HG02588 (cell line): ENCODE measurements around the gene PSG6.
"Not testable (repeated sequence)": the region's sequence is repeated elsewhere in the genome, so short reads cannot be mapped to it uniquely, and the experiment has no call there.

Experiments used
- ATAC-seq: cut with Tn5 transposase; IDR thresholded peaks from one replicate; pipeline ENCODE4 v1.9.1; 2021; ENCODE audit warnings: mild to moderate bottlenecking, moderate library complexity; ENCODE audit not compliant: unreplicated experiment

The PSG6 gene

GRCh38 chr19:42917634-42918033 lies at the start of gene PSG6:
TSS of gene PSG6 (minus strand) at chr19:42917894. CDS start at chr19:42917792, 102 bp downstream.
- ATAC-seq: not testable (repeated sequence)

GRCh38 chr19:42965176-42965575 lies 47.5 kb upstream of the PSG6 start:
- no peak for ATAC-seq

- ATAC-seq: no peak
Observed at GRCh38 chr19:42961119-42961518, 43.4 kb upstream of the PSG6 start.

- not testable (repeated sequence) for ATAC-seq
Observed at GRCh38 chr19:42952126-42952525, 34.4 kb upstream of the PSG6 start.

- ATAC-seq: not testable (repeated sequence)
Observed at GRCh38 chr19:42951476-42951875, 33.8 kb upstream of the PSG6 start.

- ATAC-seq: no peak
Observed at GRCh38 chr19:42942187-42942789, 24.6 kb upstream of the PSG6 start.

- ATAC-seq: not testable (repeated sequence)
Observed at GRCh38 chr19:42937107-42937506, 19.4 kb upstream of the PSG6 start, which contains the start of gene PSG7. TSS of gene PSG7 (minus strand) at chr19:42937207. CDS start at chr19:42937076, 131 bp downstream.

- not testable (repeated sequence) for ATAC-seq
Observed at GRCh38 chr19:42934726-42935125, 17.0 kb upstream of the PSG6 start.

GRCh38 chr19:42934183-42934582 lies 16.5 kb upstream of the PSG6 start:
- not testable (repeated sequence) for ATAC-seq

- ATAC-seq: not testable (repeated sequence)
Observed at GRCh38 chr19:42933412-42933811, 15.7 kb upstream of the PSG6 start.

- ATAC-seq: not testable (repeated sequence)
Observed at GRCh38 chr19:42932485-42933101, 14.9 kb upstream of the PSG6 start.

GRCh38 chr19:42930214-42930613 lies 12.5 kb upstream of the PSG6 start:
- not testable (repeated sequence) for ATAC-seq

GRCh38 chr19:42928896-42929295 lies 11.2 kb upstream of the PSG6 start:
- no peak for ATAC-seq

- ATAC-seq: no peak
Observed at GRCh38 chr19:42926781-42927180, 9.1 kb upstream of the PSG6 start.

GRCh38 chr19:42923106-42923505 lies 5.4 kb upstream of the PSG6 start:
- not testable (repeated sequence) for ATAC-seq

- ATAC-seq: not testable (repeated sequence)
Observed at GRCh38 chr19:42920971-42921370, 3.3 kb upstream of the PSG6 start.

GRCh38 chr19:42919757-42920079 lies 2.0 kb upstream of the PSG6 start:
- ATAC-seq: no peak

- not testable (repeated sequence) for ATAC-seq
Observed at GRCh38 chr19:42919070-42919756, 1.5 kb upstream of the PSG6 start.

GRCh38 chr19:42918377-42919069 lies 829 bp upstream of the PSG6 start:
- not testable (repeated sequence) for ATAC-seq

GRCh38 chr19:42916931-42917330 lies 763 bp downstream of the PSG6 start:
- ATAC-seq: not testable (repeated sequence)

GRCh38 chr19:42913516-42913915 lies 4.2 kb downstream of the PSG6 start:
- not testable (repeated sequence) for ATAC-seq
